AG09309 (cell line): ENCODE results near the gene RBFOX2.

Experiments
- DNase-seq: peaks from one replicate; pipeline ENCODE4 v3.0.0-alpha.2; 2010; ENCODE audit warnings: low read depth
- H3K4me3 ChIP-seq: 2 replicates; pipeline ENCODE4 v1.5.1; 2011; ENCODE audit warnings: mild to moderate bottlenecking, low read depth, low read length, moderate library complexity; ENCODE audit not compliant: control insufficient read depth
- CTCF ChIP-seq: IDR thresholded peaks from 2 replicates; pipeline ENCODE4 v1.5.1; 2011; ENCODE audit warnings: mild to moderate bottlenecking, low read depth, low read length, inconsistent platforms; ENCODE audit not compliant: insufficient read depth, control insufficient read depth; ENCODE audit errors: missing control alignments

Gene RBFOX2

GRCh38 chr22:35984183-35985175 is 44.1 kb downstream of the RBFOX2 start:
- no peak for TF ChIP-seq CTCF
- no peak for DNase-seq
- H3K4me3 ChIP-seq, result no peak overlapping the region

- no peak overlapping the region for H3K4me3 ChIP-seq
- TF ChIP-seq CTCF, result no peak
- DNase-seq, result no peak
Observed at GRCh38 chr22:35981900-35982299, 46.7 kb downstream of the RBFOX2 start.

- no peak for TF ChIP-seq CTCF
- DNase-seq, result no peak
- H3K4me3 ChIP-seq, result no peak overlapping the region
Observed at GRCh38 chr22:35978889-35979288, 49.7 kb downstream of the RBFOX2 start.

GRCh38 chr22:35978201-35978600 is 50.4 kb downstream of the RBFOX2 start:
- H3K4me3 ChIP-seq, result no peak overlapping the region
- no peak for TF ChIP-seq CTCF
- DNase-seq, result no peak

- TF ChIP-seq CTCF, result no peak
- no peak overlapping the region for H3K4me3 ChIP-seq
- DNase-seq, result no peak
Observed at GRCh38 chr22:35977136-35977535, 51.5 kb downstream of the RBFOX2 start.

GRCh38 chr22:35973388-35973787 is 55.2 kb downstream of the RBFOX2 start:
- no peak for DNase-seq
- H3K4me3 ChIP-seq, result no peak overlapping the region
- no peak for TF ChIP-seq CTCF
